A549 treated with AZD9567 at 1 μM for 4 hours (cell line): ENCODE data around the gene UBXN2A. TPM values are rescaled to one million over a fixed set of nuclear protein-coding genes. Genes with fewer than 3 reads are reported as not detected.

Source experiments
- total RNA-seq: library from RNA; stranded (reverse); fragments of 200-300 nt; extraction: Qiagen RNA extraction; gene quantifications from 5 replicates; pipeline ENCODE4 v1.2.3, GENCODE V29; 2022; ENCODE audit not compliant: insufficient read depth

Gene UBXN2A
- 21.2 to 28.7 TPM (median 23.8 TPM) in 5 replicates for total RNA-seq

GRCh38 chr2:23939987-23940717, at the start of gene UBXN2A:
Gene UBXN2A (plus strand): TSS chr2:23940463. CDS start chr2:23958315, 17,852 bp downstream.

GRCh38 chr2:23926750-23927571, 13.3 kb upstream of the UBXN2A start, which contains the start of gene ATAD2B:
Gene ATAD2B (minus strand): TSS chr2:23927123. CDS start chr2:23926770, 353 bp downstream.

GRCh38 chr2:24009680-24010476, 69.6 kb downstream of the UBXN2A start, which contains the start of gene MFSD2B:
Gene MFSD2B (plus strand): TSS chr2:24010085. CDS start chr2:24010097, 12 bp downstream.

GRCh38 chr2:24046930-24047702, 106.9 kb downstream of the UBXN2A start, which contains the start of gene WDCP:
Gene WDCP (minus strand): TSS chr2:24047391. CDS start chr2:24039494, 7,897 bp downstream.

GRCh38 chr2:24049485-24050021, 109.3 kb downstream of the UBXN2A start, which contains the start of gene FKBP1B:
Gene FKBP1B (plus strand): TSS chr2:24049741. CDS start chr2:24049850, 109 bp downstream.

Other genes with a start within 250 kb of the UBXN2A start
- 5.0 to 7.8 TPM (median 6.9 TPM) in 5 replicates for gene ATAD2B, start 13.3 kb upstream of the UBXN2A start, total RNA-seq
- 0.19 to 0.50 TPM (median 0.37 TPM) in 4 of 5 replicates, not detected in the other for gene MFSD2B, start 69.6 kb downstream of the UBXN2A start, total RNA-seq
- 13.6 to 18.2 TPM (median 15.4 TPM) in 5 replicates for gene WDCP, start 106.9 kb downstream of the UBXN2A start, total RNA-seq
- gene FKBP1B, start 109.3 kb downstream of the UBXN2A start, total RNA-seq, result 10.5 to 13.6 TPM (median 10.8 TPM) in 5 replicates
- 162 to 257 TPM (median 170 TPM) in 5 replicates for gene SF3B6, start 135.9 kb downstream of the UBXN2A start, total RNA-seq
- 221 to 284 TPM (median 246 TPM) in 5 replicates for gene TP53I3, start 144.4 kb downstream of the UBXN2A start, total RNA-seq
- 1.2 to 1.9 TPM (median 1.6 TPM) in 4 of 5 replicates, not detected in the other for gene PFN4, start 182.9 kb downstream of the UBXN2A start, total RNA-seq
- gene FAM228B, start 183.0 kb downstream of the UBXN2A start, total RNA-seq, result 2.0 to 2.7 TPM (median 2.2 TPM) in 4 of 5 replicates, not detected in the other
- gene FAM228A, start 234.6 kb downstream of the UBXN2A start, total RNA-seq, result not detected in 5 replicates